Brain pericyte (primary cell): Measurements from ENCODE around the gene CARF.
"Not testable (repeated sequence)": the region's sequence is repeated elsewhere in the genome, so short reads cannot be mapped to it uniquely, and the experiment has no call there.

Source experiments
- DNase-seq: peaks from one replicate; pipeline ENCODE4 v3.0.0-alpha.2; 2012; ENCODE audit warnings: low read depth, low spot score

CARF gene

GRCh38 chr2:202911512-202912341 lies at the start of gene CARF, which contains the start of gene WDR12:
CARF (plus strand) TSS chr2:202912275; CDS start chr2:202941903, 29,628 bp downstream.
WDR12 (minus strand) TSS chr2:202911673; CDS start chr2:202911476, 197 bp downstream.
- DNase-seq = peak; percentile 85

GRCh38 chr2:202870431-202871299 lies 41.4 kb upstream of the CARF start:
- DNase-seq = peak; percentile 32

- no peak for DNase-seq
These were observed 40.6 kb upstream of the CARF start, which contains the start of gene ICA1L for GRCh38 chr2:202871300-202872141. ICA1L (minus strand) TSS chr2:202871766; CDS start chr2:202829009, 42,757 bp downstream.

- DNase-seq = no peak
These were observed 34.4 kb upstream of the CARF start for GRCh38 chr2:202877699-202878098.

- DNase-seq = no peak
These were observed 30.5 kb upstream of the CARF start for GRCh38 chr2:202881570-202881969.

GRCh38 chr2:202883987-202884675 lies 27.9 kb upstream of the CARF start:
- no peak for DNase-seq

- no peak for DNase-seq
These were observed 26.9 kb upstream of the CARF start for GRCh38 chr2:202885190-202885589.

- DNase-seq = not testable (repeated sequence)
These were observed 6.6 kb upstream of the CARF start for GRCh38 chr2:202905507-202905906.

GRCh38 chr2:202908186-202908585 lies 3.9 kb upstream of the CARF start:
- DNase-seq = no peak

GRCh38 chr2:202909394-202910192 lies 2.5 kb upstream of the CARF start:
- DNase-seq = no peak

GRCh38 chr2:202910250-202910649 lies 1.8 kb upstream of the CARF start:
- not testable (repeated sequence) for DNase-seq

- no peak for DNase-seq
These were observed 1.4 kb upstream of the CARF start for GRCh38 chr2:202910698-202911097.

GRCh38 chr2:202911203-202911511 lies 918 bp upstream of the CARF start:
- DNase-seq = no peak

- not testable (repeated sequence) for DNase-seq
These were observed 497 bp downstream of the CARF start for GRCh38 chr2:202912342-202913201.

GRCh38 chr2:202918860-202919259 lies 6.8 kb downstream of the CARF start:
- DNase-seq = no peak

GRCh38 chr2:202932425-202933138 lies 20.5 kb downstream of the CARF start:
- no peak for DNase-seq

- DNase-seq = no peak
These were observed 21.1 kb downstream of the CARF start for GRCh38 chr2:202933139-202933510.

- no peak for DNase-seq
These were observed 21.9 kb downstream of the CARF start for GRCh38 chr2:202933958-202934357.

- no peak for DNase-seq
These were observed 22.4 kb downstream of the CARF start for GRCh38 chr2:202934456-202934855.
